AG08396 (cell line): ENCODE measurements around the gene PXMP4.
A peak's percentile ranks its signal among the peaks of the same experiment; 100 is the strongest.

ENCODE experiments used
- DNase-seq: peaks from one replicate; pipeline ENCODE4 v3.0.0; 2012; ENCODE audit warnings: low spot score, mixed read lengths

The PXMP4 gene

GRCh38 chr20:33654680-33655161 is 65.4 kb downstream of the PXMP4 start:
- DNase-seq, result no peak

GRCh38 chr20:33653900-33654596 is 66.1 kb downstream of the PXMP4 start:
- DNase-seq, result no peak

- DNase-seq, result peak; percentile 81
Measured at GRCh38 chr20:33653218-33653899, 66.8 kb downstream of the PXMP4 start.
